Measurements from ENCODE around the gene DLL3.

Gene DLL3

DNA sequence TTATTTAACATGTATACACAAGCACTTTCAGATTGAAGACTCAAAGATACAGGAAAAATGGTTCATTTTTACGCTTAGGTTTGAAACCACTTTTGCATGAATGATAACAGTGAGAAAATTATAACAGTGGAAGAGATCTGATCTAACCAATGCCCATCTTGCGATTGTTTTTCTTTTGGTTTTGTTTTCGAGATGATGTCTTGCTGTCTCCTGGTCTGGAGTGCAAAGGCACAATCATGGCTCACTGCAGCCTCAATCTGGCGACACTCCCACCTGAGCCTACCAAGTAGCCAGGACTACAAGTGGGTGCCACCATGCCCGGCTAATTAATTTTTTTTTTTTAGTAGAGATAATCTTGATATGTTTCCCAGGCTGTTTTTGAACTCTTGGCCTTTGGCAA lies 51.5 kb downstream of the DLL3 start:
- no peak overlapping the region for H3K4me3 ChIP-seq (ENCODE audit: low read depth, low read length)

DNA sequence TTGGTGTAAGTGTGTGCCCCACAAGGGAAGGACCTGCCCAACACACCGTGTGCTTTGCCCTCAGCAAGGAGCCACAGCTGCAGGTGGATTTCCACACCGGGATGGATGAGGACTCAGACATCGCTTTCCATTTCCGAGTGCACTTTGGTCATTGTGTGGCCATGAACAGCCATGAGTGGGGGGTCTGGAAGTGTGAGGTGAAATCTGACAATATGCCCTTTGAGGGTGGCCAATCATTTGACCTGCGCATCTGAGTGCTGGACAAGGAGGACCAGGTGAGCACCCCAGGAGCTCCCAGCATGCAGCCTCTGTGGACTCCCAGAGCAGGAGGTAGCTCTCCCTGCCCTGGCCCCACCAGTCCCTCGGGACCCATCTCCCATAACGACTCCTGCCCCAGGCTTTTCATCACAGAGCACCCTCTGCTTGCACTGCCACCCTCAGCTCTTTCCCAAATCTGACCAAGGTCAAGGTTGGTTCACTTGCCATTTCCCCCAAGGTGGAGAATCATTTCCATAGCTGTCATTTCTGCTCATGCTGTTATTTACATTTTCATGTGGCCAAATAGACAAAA lies 54.4 kb downstream of the DLL3 start:
- no peak overlapping the region for H3K4me3 ChIP-seq (ENCODE audit: low read depth, low read length)

DNA sequence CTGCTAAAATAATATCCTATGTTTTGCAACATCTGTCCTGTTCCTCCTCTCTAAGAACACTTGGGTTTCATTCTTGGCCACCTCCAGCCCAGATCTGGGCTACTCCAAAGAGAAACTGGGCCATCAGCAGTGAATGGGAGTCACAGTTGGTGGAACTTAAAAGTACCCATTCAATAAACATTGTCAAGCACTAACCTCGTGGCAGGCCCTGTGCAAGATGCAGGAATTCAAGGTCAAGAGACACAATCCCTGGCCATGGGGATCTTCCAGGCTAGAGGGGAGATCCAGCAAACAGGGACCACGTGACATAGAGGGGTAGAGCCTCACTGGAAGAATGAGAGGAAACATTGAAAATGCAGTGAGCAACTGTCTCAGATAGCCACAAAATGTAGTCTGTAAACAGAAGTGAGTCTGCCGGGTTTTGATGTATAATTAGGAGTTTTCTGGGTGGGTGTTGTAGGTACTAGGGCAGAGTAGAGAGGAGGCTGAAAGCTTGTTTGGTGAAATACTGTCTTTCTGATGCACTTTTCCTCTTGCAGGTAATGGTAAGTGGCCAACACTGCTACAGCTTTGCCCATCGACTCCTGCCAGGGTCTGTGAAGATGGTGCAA lies 56.1 kb downstream of the DLL3 start:
- no peak overlapping the region for H3K4me3 ChIP-seq (ENCODE audit: low read depth, low read length)

DNA sequence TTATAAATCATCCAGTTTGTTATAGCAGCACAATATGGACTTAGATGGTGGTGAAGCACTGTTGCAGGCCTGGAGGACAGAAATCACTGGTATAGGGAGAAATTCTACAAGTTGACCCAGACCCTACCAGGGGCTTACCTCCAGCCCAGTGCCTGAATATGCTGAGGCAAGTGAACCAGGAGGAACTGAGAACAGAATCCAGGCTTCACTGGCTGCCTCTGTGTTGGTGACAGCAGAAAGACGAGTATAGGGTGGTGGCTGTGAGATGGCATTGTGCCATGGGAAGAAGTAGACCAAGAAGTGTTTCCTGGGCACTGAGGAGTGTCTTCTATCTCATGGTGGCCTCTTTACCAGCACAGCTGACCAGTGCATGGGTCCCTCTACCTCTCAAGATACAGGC lies 57.1 kb downstream of the DLL3 start:
- no peak overlapping the region for H3K4me3 ChIP-seq (ENCODE audit: low read depth, low read length)

Data from iPS-11a (cell line).